SU-DHL-6 (cell line): Measurements from ENCODE around the gene CECR2.

Source experiments
- CTCF ChIP-seq: fragments of 200-600 bp; sonication (generic); IDR thresholded peaks from one replicate; pipeline ENCODE4 v1.5.1; 2017; ENCODE audit warnings: antibody characterized with exemption, mild to moderate bottlenecking, low read length, moderate library complexity; ENCODE audit not compliant: insufficient read depth, poor library complexity, severe bottlenecking
- EZH2phosphoT487 ChIP-seq: fragments of 200-600 bp; sonication (generic), shearing (Covaris generic); conservative IDR thresholded peaks from 2 replicates; pipeline ENCODE4 v1.6.1; 2018; ENCODE audit warnings: mild to moderate bottlenecking, antibody characterized with exemption, low read length, moderate library complexity, mixed read lengths

GRCh38 chr22:17575151-17575550, 205.9 kb downstream of the CECR2 start:
- no peak for TF ChIP-seq CTCF
- TF ChIP-seq EZH2phosphoT487: no peak
